SK-N-SH treated with all-trans-retinoic acid at 6 μM for 48 hours (cell line): ENCODE results near the gene AMOTL1.

ENCODE experiments used
- ATAC-seq: fragments of 200-7000 bp; cut with Tn5 transposase; 3 replicates; pipeline ENCODE4 v1.9.1; 2020; ENCODE audit warnings: mild to moderate bottlenecking, moderate library complexity
- ARNTL ChIP-seq: fragments of 450-650 bp; formaldehyde crosslinking; IDR thresholded peaks from 2 replicates; pipeline ENCODE4 v1.5.0; 2020; ENCODE audit warnings: low read depth, mild to moderate bottlenecking, moderate library complexity, borderline replicate concordance
- BACH2 ChIP-seq: fragments of 250-450 bp; sonication (Bioruptor Pico); IDR thresholded peaks from 2 replicates; pipeline ENCODE4 v1.9.0; 2021; ENCODE audit warnings: mild to moderate bottlenecking, borderline replicate concordance
- ESRRG ChIP-seq: fragments of 250-450 bp; sonication (Bioruptor Pico); IDR thresholded peaks from 2 replicates; pipeline ENCODE4 v1.6.1; 2021; ENCODE audit warnings: mild to moderate bottlenecking
- GLIS3 ChIP-seq: fragments of 250-450 bp; sonication (Bioruptor Pico); IDR thresholded peaks from 2 replicates; pipeline ENCODE4 v1.5.0; 2020; ENCODE audit warnings: mild to moderate bottlenecking, moderate library complexity
- ISL1 ChIP-seq: fragments of 250-450 bp; sonication (Bioruptor Pico); IDR thresholded peaks from 2 replicates; pipeline ENCODE4 v2.1.2; 2022; ENCODE audit warnings: mild to moderate bottlenecking, moderate library complexity
- OSR1 ChIP-seq: fragments of 250-450 bp; sonication (Bioruptor Pico); IDR thresholded peaks from 2 replicates; pipeline ENCODE4 v1.8.0; 2022; ENCODE audit warnings: moderate library complexity, mild to moderate bottlenecking, inconsistent platforms
- POU6F1 ChIP-seq: fragments of 250-450 bp; sonication (Bioruptor Pico); IDR thresholded peaks from 2 replicates; pipeline ENCODE4 v1.8.0; 2021; ENCODE audit warnings: low read depth, mild to moderate bottlenecking, moderate library complexity, borderline replicate concordance
- PPARA ChIP-seq: fragments of 250-450 bp; sonication (Bioruptor Pico); IDR thresholded peaks from 2 replicates; pipeline ENCODE4 v1.5.0; 2020; ENCODE audit warnings: mild to moderate bottlenecking, borderline replicate concordance
- RARB ChIP-seq: fragments of 250-450 bp; sonication (Bioruptor Pico); IDR thresholded peaks from 2 replicates; pipeline ENCODE4 v1.8.0; 2021; ENCODE audit warnings: mild to moderate bottlenecking, moderate library complexity
- TCF4 ChIP-seq: fragments of 250-450 bp; sonication (Bioruptor Pico); IDR thresholded peaks from 2 replicates; pipeline ENCODE4 v1.8.0; 2021; ENCODE audit warnings: mild to moderate bottlenecking, moderate library complexity, borderline replicate concordance
- TOX ChIP-seq: fragments of 250-450 bp; sonication (Bioruptor Pico); IDR thresholded peaks from 2 replicates; pipeline ENCODE4 v1.8.0; 2021; ENCODE audit warnings: mild to moderate bottlenecking, moderate library complexity, borderline replicate concordance
- TSHZ2 ChIP-seq: fragments of 250-450 bp; sonication (Bioruptor Pico); IDR thresholded peaks from 2 replicates; pipeline ENCODE4 v1.5.0; 2020; ENCODE audit warnings: mild to moderate bottlenecking, moderate library complexity
- ZC3H10 ChIP-seq: fragments of 250-450 bp; sonication (Bioruptor Pico); IDR thresholded peaks from 2 replicates; pipeline ENCODE4 v1.5.1; 2021; ENCODE audit warnings: mild to moderate bottlenecking, moderate library complexity
- ZFP30 ChIP-seq: fragments of 450-650 bp; formaldehyde crosslinking; IDR thresholded peaks from 2 replicates; pipeline ENCODE4 v1.5.0; 2022; ENCODE audit warnings: mild to moderate bottlenecking, moderate library complexity
- ZNF565 ChIP-seq: fragments of 450-650 bp; formaldehyde crosslinking; conservative IDR thresholded peaks from 2 replicates; pipeline ENCODE4 v1.5.0; 2020; ENCODE audit warnings: low read depth, mild to moderate bottlenecking, moderate library complexity
- ZNF70 ChIP-seq: fragments of 450-650 bp; formaldehyde crosslinking; IDR thresholded peaks from 2 replicates; pipeline ENCODE4 v1.5.0; 2020; ENCODE audit warnings: mild to moderate bottlenecking, moderate library complexity
- ZNF8 ChIP-seq: fragments of 450-650 bp; formaldehyde crosslinking; IDR thresholded peaks from 2 replicates; pipeline ENCODE4 v1.5.0; 2020; ENCODE audit warnings: mild to moderate bottlenecking, moderate library complexity
- TF ChIP-seq, protein P1 (sequence below): fragments of 250-450 bp; sonication (Bioruptor Pico); IDR thresholded peaks from 2 replicates; pipeline ENCODE4 v1.5.1; 2021; ENCODE audit warnings: mild to moderate bottlenecking, moderate library complexity
- TF ChIP-seq, protein P2 (sequence below): fragments of 250-450 bp; sonication (Bioruptor Pico); IDR thresholded peaks from 2 replicates; pipeline ENCODE4 v1.8.0; 2020; ENCODE audit warnings: mild to moderate bottlenecking, moderate library complexity, borderline replicate concordance
- TF ChIP-seq, protein P3 (sequence below): fragments of 250-450 bp; sonication (Bioruptor Pico); IDR thresholded peaks from 2 replicates; pipeline ENCODE4 v1.5.1; 2020; ENCODE audit warnings: low read depth, mild to moderate bottlenecking, moderate library complexity

The AMOTL1 gene

DNA sequence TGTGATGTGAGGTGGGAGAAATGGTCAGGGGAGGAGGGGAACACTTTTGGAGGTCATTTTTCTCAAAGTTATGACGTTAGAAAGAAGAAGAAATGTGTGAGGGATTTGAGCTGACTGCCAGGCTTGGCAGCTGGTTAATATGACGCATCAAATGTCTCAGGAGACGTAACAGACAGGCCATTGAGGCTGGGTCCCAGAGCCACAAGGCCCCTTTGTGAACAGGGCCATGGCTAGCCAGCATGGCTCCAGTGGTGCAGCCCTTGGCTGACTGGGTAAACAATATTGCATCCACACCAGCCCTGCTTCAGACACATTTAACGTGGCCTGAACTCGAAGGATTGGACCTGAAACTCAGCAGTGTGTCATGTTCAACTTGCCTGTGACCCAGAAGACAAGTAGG lies 34.3 kb downstream of the AMOTL1 start:
- ATAC-seq: no peak
- TF ChIP-seq ZNF8 (CRISPR knock-in tag) (no peak), OSR1 (CRISPR knock-in tag) (no peak), ESRRG (CRISPR knock-in tag) (no peak), TSHZ2 (CRISPR knock-in tag) (no peak), ISL1 (CRISPR knock-in tag) (no peak), PPARA (no peak), ZNF70 (CRISPR knock-in tag) (no peak), ZNF565 (CRISPR knock-in tag) (no peak), RARB (CRISPR knock-in tag) (no peak), BACH2 (CRISPR knock-in tag) (no peak), ZFP30 (CRISPR knock-in tag) (no peak), ZC3H10 (no peak)
- TF ChIP-seq, protein P1, sequence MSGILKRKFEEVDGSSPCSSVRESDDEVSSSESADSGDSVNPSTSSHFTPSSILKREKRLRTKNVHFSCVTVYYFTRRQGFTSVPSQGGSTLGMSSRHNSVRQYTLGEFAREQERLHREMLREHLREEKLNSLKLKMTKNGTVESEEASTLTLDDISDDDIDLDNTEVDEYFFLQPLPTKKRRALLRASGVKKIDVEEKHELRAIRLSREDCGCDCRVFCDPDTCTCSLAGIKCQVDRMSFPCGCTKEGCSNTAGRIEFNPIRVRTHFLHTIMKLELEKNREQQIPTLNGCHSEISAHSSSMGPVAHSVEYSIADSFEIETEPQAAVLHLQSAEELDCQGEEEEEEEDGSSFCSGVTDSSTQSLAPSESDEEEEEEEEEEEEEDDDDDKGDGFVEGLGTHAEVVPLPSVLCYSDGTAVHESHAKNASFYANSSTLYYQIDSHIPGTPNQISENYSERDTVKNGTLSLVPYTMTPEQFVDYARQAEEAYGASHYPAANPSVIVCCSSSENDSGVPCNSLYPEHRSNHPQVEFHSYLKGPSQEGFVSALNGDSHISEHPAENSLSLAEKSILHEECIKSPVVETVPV (CRISPR knock-in tag): no peak
- TF ChIP-seq, protein P2, sequence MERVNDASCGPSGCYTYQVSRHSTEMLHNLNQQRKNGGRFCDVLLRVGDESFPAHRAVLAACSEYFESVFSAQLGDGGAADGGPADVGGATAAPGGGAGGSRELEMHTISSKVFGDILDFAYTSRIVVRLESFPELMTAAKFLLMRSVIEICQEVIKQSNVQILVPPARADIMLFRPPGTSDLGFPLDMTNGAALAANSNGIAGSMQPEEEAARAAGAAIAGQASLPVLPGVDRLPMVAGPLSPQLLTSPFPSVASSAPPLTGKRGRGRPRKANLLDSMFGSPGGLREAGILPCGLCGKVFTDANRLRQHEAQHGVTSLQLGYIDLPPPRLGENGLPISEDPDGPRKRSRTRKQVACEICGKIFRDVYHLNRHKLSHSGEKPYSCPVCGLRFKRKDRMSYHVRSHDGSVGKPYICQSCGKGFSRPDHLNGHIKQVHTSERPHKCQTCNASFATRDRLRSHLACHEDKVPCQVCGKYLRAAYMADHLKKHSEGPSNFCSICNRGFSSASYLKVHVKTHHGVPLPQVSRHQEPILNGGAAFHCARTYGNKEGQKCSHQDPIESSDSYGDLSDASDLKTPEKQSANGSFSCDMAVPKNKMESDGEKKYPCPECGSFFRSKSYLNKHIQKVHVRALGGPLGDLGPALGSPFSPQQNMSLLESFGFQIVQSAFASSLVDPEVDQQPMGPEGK (CRISPR knock-in tag): no peak

GRCh38 chr11:94803491-94803890 lies 35.3 kb downstream of the AMOTL1 start:
- no peak for TF ChIP-seq ESRRG (CRISPR knock-in tag)
- TF ChIP-seq ISL1 (CRISPR knock-in tag): no peak
- TF ChIP-seq TCF4 (CRISPR knock-in tag): no peak
- TF ChIP-seq ARNTL (CRISPR knock-in tag): no peak
- no peak for TF ChIP-seq OSR1 (CRISPR knock-in tag)
- TF ChIP-seq ZNF70 (CRISPR knock-in tag): no peak
- TF ChIP-seq ZNF565 (CRISPR knock-in tag): no peak
- TF ChIP-seq RARB (CRISPR knock-in tag): no peak
- TF ChIP-seq BACH2 (CRISPR knock-in tag): no peak
- no peak for TF ChIP-seq ZFP30 (CRISPR knock-in tag)
- TF ChIP-seq PPARA: no peak
- TF ChIP-seq, protein P2 (CRISPR knock-in tag): no peak
- TF ChIP-seq, protein P3, sequence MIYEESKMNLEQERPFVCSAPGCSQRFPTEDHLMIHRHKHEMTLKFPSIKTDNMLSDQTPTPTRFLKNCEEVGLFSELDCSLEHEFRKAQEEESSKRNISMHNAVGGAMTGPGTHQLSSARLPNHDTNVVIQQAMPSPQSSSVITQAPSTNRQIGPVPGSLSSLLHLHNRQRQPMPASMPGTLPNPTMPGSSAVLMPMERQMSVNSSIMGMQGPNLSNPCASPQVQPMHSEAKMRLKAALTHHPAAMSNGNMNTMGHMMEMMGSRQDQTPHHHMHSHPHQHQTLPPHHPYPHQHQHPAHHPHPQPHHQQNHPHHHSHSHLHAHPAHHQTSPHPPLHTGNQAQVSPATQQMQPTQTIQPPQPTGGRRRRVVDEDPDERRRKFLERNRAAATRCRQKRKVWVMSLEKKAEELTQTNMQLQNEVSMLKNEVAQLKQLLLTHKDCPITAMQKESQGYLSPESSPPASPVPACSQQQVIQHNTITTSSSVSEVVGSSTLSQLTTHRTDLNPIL (CRISPR knock-in tag): no peak
- no peak for TF ChIP-seq TOX (CRISPR knock-in tag)
- no peak for TF ChIP-seq ZC3H10
- ATAC-seq: no peak

DNA sequence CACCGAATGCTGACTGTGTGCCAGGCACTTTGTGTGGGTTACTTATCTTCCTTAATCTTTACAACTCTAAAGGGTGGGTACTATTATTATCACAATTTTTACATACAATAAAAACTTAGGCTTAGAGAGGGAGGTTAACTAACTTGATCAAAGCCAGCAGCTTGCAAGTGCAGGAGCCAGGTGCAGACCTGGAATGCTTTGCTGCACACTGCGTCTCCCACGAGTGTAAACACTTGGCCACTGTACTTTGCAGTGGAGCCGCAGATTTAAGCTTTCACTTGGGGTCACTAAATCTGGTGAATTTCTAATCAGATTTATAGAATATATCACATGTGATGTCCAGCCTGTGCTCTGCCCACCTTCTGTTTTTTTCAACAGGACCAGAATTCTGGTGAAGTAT lies 36.7 kb downstream of the AMOTL1 start:
- no peak for ATAC-seq
- TF ChIP-seq POU6F1 (CRISPR knock-in tag): no peak
- TF ChIP-seq TOX (CRISPR knock-in tag): no peak
- no peak for TF ChIP-seq ZFP30 (CRISPR knock-in tag)
- TF ChIP-seq OSR1 (CRISPR knock-in tag): no peak
- no peak for TF ChIP-seq BACH2 (CRISPR knock-in tag)
- no peak for TF ChIP-seq ZNF70 (CRISPR knock-in tag)
- TF ChIP-seq ISL1 (CRISPR knock-in tag): no peak
- TF ChIP-seq ZNF565 (CRISPR knock-in tag): no peak
- TF ChIP-seq GLIS3 (CRISPR knock-in tag): no peak
